Cardiac fibroblast (primary cell): ENCODE results near the gene DEF6.

Experiments used
- DNase-seq, 2 donors: peaks; one replicate each; pipeline versions ENCODE4 v3.0.0 to v3.0.0-alpha.2; 2010; ENCODE audit warnings: low read depth in 2 of 2
- H3K4me3 ChIP-seq, 2 donors: replicated peaks in 1 of 2; 1 replicate in 1 of 2; 2 replicates in 1 of 2; pipeline ENCODE4 v1.5.1; 2011; ENCODE audit warnings: low read depth in 2 of 2, low read length in 2 of 2, mild to moderate bottlenecking in 2 of 2, moderate library complexity in 1 of 2
- TF ChIP-seq, protein P1 (sequence below): IDR thresholded peaks from one replicate; pipeline ENCODE4 v1.5.1; 2011; ENCODE audit warnings: low read depth, mild to moderate bottlenecking, low read length, inconsistent platforms

DEF6 gene

DNA sequence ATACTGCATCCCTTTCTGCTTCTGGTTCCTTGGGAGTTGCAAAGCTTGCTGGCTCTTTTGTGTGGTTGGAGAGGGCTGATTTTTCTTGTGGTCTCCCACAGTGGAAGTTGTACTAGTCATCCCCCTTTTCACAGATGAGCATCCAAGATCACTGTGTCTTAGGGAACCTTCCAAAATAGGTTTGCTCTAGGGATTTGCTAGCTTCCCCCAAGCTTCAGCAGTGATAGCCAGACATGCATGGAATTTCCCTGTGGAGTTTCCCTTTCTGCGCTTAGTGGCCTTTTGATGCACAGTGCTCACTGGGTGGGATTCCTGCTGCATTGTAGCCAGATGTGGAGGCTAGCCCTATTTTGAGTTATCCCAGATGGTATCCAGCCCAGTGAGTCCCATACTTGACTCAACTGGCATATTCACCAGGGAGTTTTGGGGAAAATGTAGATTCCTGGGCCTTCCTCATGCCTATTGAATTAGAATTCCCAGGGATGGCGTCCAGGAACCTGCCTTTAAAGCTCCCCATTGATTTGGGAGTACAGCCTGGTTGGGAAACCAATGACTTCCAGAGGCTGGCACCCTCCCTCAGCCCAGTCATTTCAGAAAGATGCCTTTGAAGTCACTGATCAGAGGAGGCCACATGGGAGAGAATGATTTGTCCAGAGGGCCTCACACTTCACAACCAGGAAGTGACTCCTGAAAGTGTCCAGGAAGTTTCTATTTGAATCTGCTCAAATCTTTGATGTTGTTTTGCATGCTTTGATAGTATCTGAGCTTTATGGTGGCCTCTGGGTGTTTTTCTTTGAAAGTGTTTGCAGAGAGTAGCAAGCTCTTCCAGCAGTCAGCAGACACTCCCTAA is 70.6 kb downstream of the DEF6 start:
- TF ChIP-seq, protein P1, sequence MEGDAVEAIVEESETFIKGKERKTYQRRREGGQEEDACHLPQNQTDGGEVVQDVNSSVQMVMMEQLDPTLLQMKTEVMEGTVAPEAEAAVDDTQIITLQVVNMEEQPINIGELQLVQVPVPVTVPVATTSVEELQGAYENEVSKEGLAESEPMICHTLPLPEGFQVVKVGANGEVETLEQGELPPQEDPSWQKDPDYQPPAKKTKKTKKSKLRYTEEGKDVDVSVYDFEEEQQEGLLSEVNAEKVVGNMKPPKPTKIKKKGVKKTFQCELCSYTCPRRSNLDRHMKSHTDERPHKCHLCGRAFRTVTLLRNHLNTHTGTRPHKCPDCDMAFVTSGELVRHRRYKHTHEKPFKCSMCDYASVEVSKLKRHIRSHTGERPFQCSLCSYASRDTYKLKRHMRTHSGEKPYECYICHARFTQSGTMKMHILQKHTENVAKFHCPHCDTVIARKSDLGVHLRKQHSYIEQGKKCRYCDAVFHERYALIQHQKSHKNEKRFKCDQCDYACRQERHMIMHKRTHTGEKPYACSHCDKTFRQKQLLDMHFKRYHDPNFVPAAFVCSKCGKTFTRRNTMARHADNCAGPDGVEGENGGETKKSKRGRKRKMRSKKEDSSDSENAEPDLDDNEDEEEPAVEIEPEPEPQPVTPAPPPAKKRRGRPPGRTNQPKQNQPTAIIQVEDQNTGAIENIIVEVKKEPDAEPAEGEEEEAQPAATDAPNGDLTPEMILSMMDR: no peak
- H3K4me3 ChIP-seq: no peak overlapping the region
- DNase-seq: peak; percentile 50 to 72

DNA sequence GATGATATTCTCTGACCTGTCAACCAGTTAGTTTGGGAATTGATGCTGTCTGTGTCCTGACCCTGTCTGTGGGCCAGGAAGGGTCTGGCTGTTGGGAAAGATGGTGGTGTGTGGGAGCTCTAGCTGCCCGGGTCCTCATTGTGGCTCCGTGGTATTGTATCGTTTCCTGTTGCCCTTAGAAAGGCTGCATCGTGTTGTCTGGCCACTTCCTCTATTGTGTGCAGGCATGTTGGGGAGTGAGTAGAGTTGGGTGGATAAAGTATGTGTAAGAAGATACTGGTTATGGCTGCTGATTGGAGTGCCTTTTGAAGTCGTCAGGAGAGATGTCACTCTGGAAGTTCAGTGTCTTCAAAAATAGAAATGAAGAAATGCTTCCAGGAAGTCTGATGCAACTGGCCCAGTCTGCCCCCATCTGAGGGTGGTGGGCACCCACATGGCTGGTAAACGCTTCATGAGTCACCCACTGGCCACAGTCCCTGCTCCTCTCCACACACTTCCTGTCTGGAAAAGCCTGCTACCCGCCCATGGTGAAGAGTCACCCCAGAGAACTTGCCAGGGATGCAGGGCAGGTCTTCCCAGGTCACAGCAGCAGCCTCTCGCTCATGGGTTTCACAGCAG is 72.6 kb downstream of the DEF6 start:
- TF ChIP-seq, protein P1: no peak
- H3K4me3 ChIP-seq: no peak overlapping the region
- DNase-seq: peak; percentile 96 to 97

DNA sequence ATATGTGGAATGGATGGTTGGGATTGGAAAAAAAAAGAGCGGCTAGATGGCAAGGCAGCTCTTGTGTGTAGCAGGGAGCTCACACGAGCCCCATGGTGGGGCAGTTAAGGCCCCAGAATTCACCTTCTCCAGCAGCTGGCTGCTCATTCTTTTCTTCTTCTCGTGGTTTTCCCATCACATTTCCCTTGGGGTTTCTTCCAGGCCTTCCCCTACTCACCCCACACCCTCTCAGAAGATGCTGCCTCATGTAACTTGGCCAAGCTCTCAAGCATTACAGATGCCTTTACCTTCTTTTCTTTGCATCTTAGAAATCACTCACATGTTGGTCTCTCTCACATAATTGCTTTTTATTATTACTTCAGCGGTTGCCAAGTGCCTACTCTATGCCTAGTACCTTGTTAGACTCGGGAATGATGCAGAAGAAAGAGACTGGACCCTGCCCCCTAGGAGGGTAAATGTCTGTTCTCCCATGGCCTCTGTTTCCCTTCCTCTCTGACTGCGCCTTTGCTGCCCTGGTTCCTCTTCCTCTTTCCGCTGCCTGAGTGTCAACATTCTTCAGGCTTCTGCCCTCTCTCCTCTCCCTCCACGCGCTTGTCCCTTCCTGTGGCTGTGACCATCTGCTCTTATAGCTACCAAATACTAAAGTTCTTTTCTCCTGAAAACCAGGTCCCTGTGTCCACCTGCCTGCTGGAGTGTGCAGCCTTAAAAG is 73.3 kb downstream of the DEF6 start:
- H3K4me3 ChIP-seq: no peak overlapping the region
- TF ChIP-seq, protein P1: no peak
- peak in 1 of 2 donors; percentile 85 for DNase-seq
